CD4-positive, CD25-positive, alpha-beta regulatory T cell (primary cell): ENCODE results near the gene GREM2. TPM values are rescaled to one million over a fixed set of nuclear protein-coding genes. Genes with fewer than 3 reads are reported as not detected.

Experiments
- ATAC-seq, 2 donors: fragments of 150-1000 bp; cut with Tn5 transposase; one replicate each; pipeline ENCODE4 v1.10.0; 2021; ENCODE audit warnings: low read depth in 2 of 2, moderate number of reproducible peaks in 2 of 2, moderate library complexity in 1 of 2
- DNase-seq, 3 donors: peaks; one replicate each; pipeline versions ENCODE4 v3.0.0 to v3.0.0-alpha.2; 2012 to 2022; ENCODE audit warnings: mixed read lengths in 1 of 3
- H3K27ac ChIP-seq: one replicate; pipeline ENCODE4 v1.7.0; 2013; ENCODE audit warnings: mild to moderate bottlenecking, low read length; ENCODE audit not compliant: insufficient read depth, poor library complexity, severe bottlenecking
- H3K27me3 ChIP-seq: one replicate; pipeline ENCODE4 v1.7.0; 2013; ENCODE audit warnings: low read length; ENCODE audit not compliant: control insufficient read depth, insufficient read depth
- H3K36me3 ChIP-seq: one replicate; pipeline ENCODE4 v1.7.0; 2013; ENCODE audit warnings: mild to moderate bottlenecking, low read length, moderate library complexity; ENCODE audit not compliant: control insufficient read depth, insufficient read depth
- H3K4me1 ChIP-seq: 2 replicates; pipeline ENCODE4 v1.7.0; 2013; ENCODE audit warnings: mild to moderate bottlenecking, low read length; ENCODE audit not compliant: insufficient read depth, control insufficient read depth, poor library complexity, severe bottlenecking
- H3K4me3 ChIP-seq: one replicate; pipeline ENCODE4 v1.7.0; 2013; ENCODE audit warnings: low read depth, mild to moderate bottlenecking, low read length, moderate library complexity
- H3K9me3 ChIP-seq, 2 experiments: 1 replicate in 1 of 2; 2 replicates in 1 of 2; pipeline ENCODE4 v1.7.0; 2013; ENCODE audit warnings: low read length in 2 of 2, mild to moderate bottlenecking in 1 of 2, moderate library complexity in 1 of 2; ENCODE audit not compliant: control insufficient read depth in 2 of 2
- H3K27ac Mint-ChIP-seq, 3 donors: one replicate each; pipeline ENCODE4 v1.8.0; 2020 to 2022; ENCODE audit warnings: mild to moderate bottlenecking in 3 of 3, mixed read lengths in 3 of 3, moderate library complexity in 2 of 3
- H3K27me3 Mint-ChIP-seq: one replicate; pipeline ENCODE4 v1.8.0; 2022; ENCODE audit warnings: mild to moderate bottlenecking, mixed read lengths
- H3K36me3 Mint-ChIP-seq: one replicate; pipeline ENCODE4 v1.8.0; 2020; ENCODE audit warnings: mixed read lengths
- H3K4me1 Mint-ChIP-seq, 4 donors: one replicate each; pipeline ENCODE4 v1.8.0; 2020 to 2022; ENCODE audit warnings: mixed read lengths in 4 of 4, mild to moderate bottlenecking in 1 of 4
- H3K4me3 Mint-ChIP-seq, 4 donors: one replicate each; pipeline ENCODE4 v1.8.0; 2020 to 2022; ENCODE audit warnings: mild to moderate bottlenecking in 4 of 4, mixed read lengths in 4 of 4, moderate library complexity in 3 of 4
- H3K9me3 Mint-ChIP-seq, 7 donors: one replicate each; pipeline ENCODE4 v1.8.0; 2020 to 2022; ENCODE audit warnings: mixed read lengths in 7 of 7, mild to moderate bottlenecking in 3 of 7, moderate library complexity in 2 of 7
- polyA plus RNA-seq, 4 donors: library from polyadenylated mRNA; unstranded; fragments of 300-500 nt; fragmentation: Illumina TruSeq; gene quantifications; one replicate each; pipeline ENCODE4 v1.2.3, GENCODE V29; 2021
- total RNA-seq: library from RNA; stranded (reverse); gene quantifications from one replicate; pipeline ENCODE4 v1.2.3, GENCODE V29; 2022

The GREM2 gene
- total and polyA plus RNA-seq, 5 donors from 2014 or later = not detected

GRCh38 chr1:240484804-240485443 is 127.0 kb downstream of the GREM2 start:
- no peaks in the 10 kb centered on the region for H3K36me3 ChIP-seq
- Mint-ChIP-seq H3K36me3 (no peaks in the 10 kb centered on the region), H3K27me3 (no peaks in the 10 kb centered on the region), H3K4me3 (no peak overlapping the region), H3K9me3 (peaks cover 2 to 15% (median 6%) of the 10 kb centered on the region in 7 donors), H3K27ac (no peak overlapping the region), H3K4me1 (no peaks in the 10 kb centered on the region)
- no peaks in the 10 kb centered on the region for H3K9me3 ChIP-seq
- H3K4me1 ChIP-seq = no peaks in the 10 kb centered on the region
- ATAC-seq (no peak), DNase-seq (no peak)
- no peaks in the 10 kb centered on the region for H3K27me3 ChIP-seq
- H3K27ac ChIP-seq = no peak overlapping the region
- no peak overlapping the region for H3K4me3 ChIP-seq

GRCh38 chr1:240478536-240478935 is 133.4 kb downstream of the GREM2 start:
- Mint-ChIP-seq H3K36me3 (no peaks in the 10 kb centered on the region), H3K27me3 (no peaks in the 10 kb centered on the region)
- no peak overlapping the region for H3K4me3 ChIP-seq

GRCh38 chr1:240475832-240476231 is 136.1 kb downstream of the GREM2 start:
- no peak overlapping the region for H3K4me3 Mint-ChIP-seq
- no peaks in the 10 kb centered on the region for H3K4me1 Mint-ChIP-seq
- no peak overlapping the region for H3K27ac Mint-ChIP-seq
- DNase-seq = no peak
- no peaks in the 10 kb centered on the region for H3K27me3 Mint-ChIP-seq
- no peak for ATAC-seq
- no peaks in the 10 kb centered on the region for H3K36me3 Mint-ChIP-seq
- H3K4me1 ChIP-seq = no peaks in the 10 kb centered on the region
- no peaks in the 10 kb centered on the region for H3K36me3 ChIP-seq
- H3K9me3 ChIP-seq = peaks cover 0 to 3% of the 10 kb centered on the region in 2 experiments
- no peak overlapping the region for H3K4me3 ChIP-seq
- H3K27ac ChIP-seq = no peak overlapping the region
- peaks cover 0 to 13% (median 5%) of the 10 kb centered on the region in 7 donors for H3K9me3 Mint-ChIP-seq
- H3K27me3 ChIP-seq = no peaks in the 10 kb centered on the region

More at GRCh38 chr1:240478536-240478935, 133.4 kb downstream of the GREM2 start:
- Mint-ChIP-seq H3K4me3 (no peak overlapping the region), H3K27ac (no peak overlapping the region), H3K4me1 (no peaks in the 10 kb centered on the region), H3K9me3 (peaks cover 0 to 14% (median 7%) of the 10 kb centered on the region in 7 donors)
- H3K4me1 ChIP-seq = no peaks in the 10 kb centered on the region
- H3K27ac ChIP-seq = no peak overlapping the region
- no peaks in the 10 kb centered on the region for H3K36me3 ChIP-seq
- no peaks in the 10 kb centered on the region for H3K27me3 ChIP-seq
- peaks cover 0 to 3% of the 10 kb centered on the region in 2 experiments for H3K9me3 ChIP-seq
- DNase-seq (no peak), ATAC-seq (no peak)

- H3K27me3 ChIP-seq = no peaks in the 10 kb centered on the region
- no peaks in the 10 kb centered on the region for H3K4me1 ChIP-seq
- Mint-ChIP-seq H3K4me1 (no peaks in the 10 kb centered on the region), H3K4me3 (no peak overlapping the region), H3K27me3 (no peaks in the 10 kb centered on the region), H3K27ac (no peak overlapping the region), H3K36me3 (no peaks in the 10 kb centered on the region), H3K9me3 (peaks cover 0 to 10% (median 5%) of the 10 kb centered on the region in 7 donors)
- H3K27ac ChIP-seq = no peak overlapping the region
- DNase-seq (no peak), ATAC-seq (no peak)
- H3K36me3 ChIP-seq = no peaks in the 10 kb centered on the region
- no peak overlapping the region for H3K4me3 ChIP-seq
- peaks cover 0 to 3% of the 10 kb centered on the region in 2 experiments for H3K9me3 ChIP-seq
Measured at GRCh38 chr1:240474133-240474614, 137.8 kb downstream of the GREM2 start.

GRCh38 chr1:240468656-240469055 is 143.3 kb downstream of the GREM2 start:
- H3K4me1 ChIP-seq = no peaks in the 10 kb centered on the region
- no peaks in the 10 kb centered on the region for H3K27me3 ChIP-seq
- H3K9me3 Mint-ChIP-seq = peaks cover 0 to 7% (median 1%) of the 10 kb centered on the region in 7 donors
- H3K36me3 ChIP-seq = no peaks in the 10 kb centered on the region
- no peak overlapping the region for H3K4me3 Mint-ChIP-seq
- DNase-seq = no peak
- no peak for ATAC-seq
- no peak overlapping the region for H3K27ac Mint-ChIP-seq
- no peaks in the 10 kb centered on the region for H3K9me3 ChIP-seq
- no peaks in the 10 kb centered on the region for H3K27me3 Mint-ChIP-seq
- no peaks in the 10 kb centered on the region for H3K4me1 Mint-ChIP-seq
- no peaks in the 10 kb centered on the region for H3K36me3 Mint-ChIP-seq
- H3K27ac ChIP-seq = no peak overlapping the region
- H3K4me3 ChIP-seq = no peak overlapping the region

GRCh38 chr1:240467895-240468294 is 144.1 kb downstream of the GREM2 start:
- Histone ChIP-seq H3K27me3 (no peaks in the 10 kb centered on the region), H3K27ac (no peak overlapping the region), H3K9me3 (no peaks in the 10 kb centered on the region), H3K36me3 (no peaks in the 10 kb centered on the region), H3K4me3 (no peak overlapping the region), H3K4me1 (no peaks in the 10 kb centered on the region)
- H3K27me3 Mint-ChIP-seq = no peaks in the 10 kb centered on the region
- DNase-seq = no peak
- ATAC-seq = no peak
- no peak overlapping the region for H3K27ac Mint-ChIP-seq
- no peaks in the 10 kb centered on the region for H3K4me1 Mint-ChIP-seq
- H3K4me3 Mint-ChIP-seq = no peak overlapping the region
- H3K36me3 Mint-ChIP-seq = no peaks in the 10 kb centered on the region
- peaks cover 0 to 8% (median 1%) of the 10 kb centered on the region in 7 donors for H3K9me3 Mint-ChIP-seq

GRCh38 chr1:240466509-240466908 is 145.4 kb downstream of the GREM2 start:
- Mint-ChIP-seq H3K4me1 (no peaks in the 10 kb centered on the region), H3K4me3 (no peak overlapping the region), H3K27me3 (no peaks in the 10 kb centered on the region), H3K36me3 (no peaks in the 10 kb centered on the region), H3K9me3 (peaks cover 0 to 12% (median 5%) of the 10 kb centered on the region in 7 donors), H3K27ac (no peak overlapping the region)
- Histone ChIP-seq H3K4me3 (no peak overlapping the region), H3K27ac (no peak overlapping the region), H3K9me3 (no peaks in the 10 kb centered on the region), H3K27me3 (no peaks in the 10 kb centered on the region), H3K36me3 (no peaks in the 10 kb centered on the region), H3K4me1 (no peaks in the 10 kb centered on the region)
- ATAC-seq (no peak), DNase-seq (no peak)

- H3K4me3 ChIP-seq = no peak overlapping the region
- H3K9me3 ChIP-seq = no peaks in the 10 kb centered on the region
- ATAC-seq (no peak), DNase-seq (no peak)
- Mint-ChIP-seq H3K4me3 (no peak overlapping the region), H3K36me3 (no peaks in the 10 kb centered on the region), H3K4me1 (no peaks in the 10 kb centered on the region), H3K9me3 (peaks cover 2 to 12% (median 6%) of the 10 kb centered on the region in 7 donors), H3K27me3 (no peaks in the 10 kb centered on the region), H3K27ac (no peak overlapping the region)
- no peaks in the 10 kb centered on the region for H3K27me3 ChIP-seq
- no peak overlapping the region for H3K27ac ChIP-seq
- H3K36me3 ChIP-seq = no peaks in the 10 kb centered on the region
- no peaks in the 10 kb centered on the region for H3K4me1 ChIP-seq
Measured at GRCh38 chr1:240465531-240465940, 146.4 kb downstream of the GREM2 start.
